PFSK-1 (cell line): Measurements from ENCODE around the gene TBC1D8.

Experiments used
- FOXP2 ChIP-seq: optimal IDR thresholded peaks from 2 replicates; pipeline ENCODE3; 2011; ENCODE audit warnings: borderline replicate concordance, control low read depth, inconsistent platforms; ENCODE audit not compliant: insufficient read depth; ENCODE audit errors: extremely low read length, extremely low read depth
- POLR2AphosphoS5 ChIP-seq: IDR thresholded peaks from 2 replicates; pipeline ENCODE4 v1.6.1; 2012; ENCODE audit warnings: low read depth, mild to moderate bottlenecking, control low read depth, low read length, moderate library complexity
- SIN3A ChIP-seq: IDR thresholded peaks from 2 replicates; pipeline ENCODE4 v1.6.1; 2012; ENCODE audit warnings: mild to moderate bottlenecking, low read length, moderate library complexity, borderline replicate concordance; ENCODE audit not compliant: insufficient read depth
- TAF1 ChIP-seq: IDR thresholded peaks from 2 replicates; pipeline ENCODE4 v1.6.1; 2012; ENCODE audit warnings: low read length, control low read depth, borderline replicate concordance; ENCODE audit not compliant: insufficient read depth
- TF ChIP-seq, protein P1 (sequence below), 2 experiments: IDR thresholded peaks; 2 replicates each; pipeline versions ENCODE4 v1.6.1 to v1.8.0; 2011 to 2012; ENCODE audit warnings: low read depth in 2 of 2, low read length in 2 of 2, control low read depth in 1 of 2, inconsistent platforms in 1 of 2, mild to moderate bottlenecking in 1 of 2, moderate library complexity in 1 of 2; ENCODE audit not compliant: insufficient read depth in 1 of 2

The TBC1D8 gene

DNA sequence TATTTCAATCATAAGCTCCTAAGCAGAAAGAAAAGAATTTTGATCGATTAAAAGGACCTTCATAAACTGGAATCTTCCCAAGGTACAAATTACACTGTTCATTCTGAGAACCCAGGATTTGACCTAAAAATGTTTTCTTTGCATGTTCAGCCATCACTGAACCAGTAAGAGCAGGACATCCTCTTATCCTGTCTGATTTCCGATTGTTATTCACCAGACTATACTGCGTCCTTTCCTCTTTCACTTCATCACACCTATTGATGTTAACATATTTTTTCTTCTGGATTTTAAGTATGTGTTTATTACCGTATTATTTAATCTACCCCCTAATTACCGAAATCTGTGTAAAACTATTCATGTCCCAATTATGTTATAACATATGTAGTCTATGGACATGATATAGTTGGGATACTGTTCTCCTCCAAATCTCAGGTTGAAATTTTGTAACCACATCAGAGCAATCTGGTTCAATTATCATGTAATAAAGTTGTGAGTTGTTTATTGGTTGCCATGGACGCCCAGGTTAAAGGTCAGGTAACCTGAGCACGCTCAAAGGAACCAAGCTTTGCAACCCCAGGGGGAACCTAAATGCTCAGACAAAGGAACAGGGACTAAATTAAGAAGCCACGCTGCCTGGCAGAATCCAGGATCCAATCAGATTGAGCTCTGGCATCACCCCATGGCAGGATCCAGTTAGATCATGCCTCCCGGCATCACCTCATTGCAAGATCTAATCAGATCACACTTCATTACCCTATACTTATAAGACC lies 11.6 kb upstream of the TBC1D8 start:
- no peak for TF ChIP-seq FOXP2
- no peak for TF ChIP-seq TAF1
- TF ChIP-seq, protein P1, sequence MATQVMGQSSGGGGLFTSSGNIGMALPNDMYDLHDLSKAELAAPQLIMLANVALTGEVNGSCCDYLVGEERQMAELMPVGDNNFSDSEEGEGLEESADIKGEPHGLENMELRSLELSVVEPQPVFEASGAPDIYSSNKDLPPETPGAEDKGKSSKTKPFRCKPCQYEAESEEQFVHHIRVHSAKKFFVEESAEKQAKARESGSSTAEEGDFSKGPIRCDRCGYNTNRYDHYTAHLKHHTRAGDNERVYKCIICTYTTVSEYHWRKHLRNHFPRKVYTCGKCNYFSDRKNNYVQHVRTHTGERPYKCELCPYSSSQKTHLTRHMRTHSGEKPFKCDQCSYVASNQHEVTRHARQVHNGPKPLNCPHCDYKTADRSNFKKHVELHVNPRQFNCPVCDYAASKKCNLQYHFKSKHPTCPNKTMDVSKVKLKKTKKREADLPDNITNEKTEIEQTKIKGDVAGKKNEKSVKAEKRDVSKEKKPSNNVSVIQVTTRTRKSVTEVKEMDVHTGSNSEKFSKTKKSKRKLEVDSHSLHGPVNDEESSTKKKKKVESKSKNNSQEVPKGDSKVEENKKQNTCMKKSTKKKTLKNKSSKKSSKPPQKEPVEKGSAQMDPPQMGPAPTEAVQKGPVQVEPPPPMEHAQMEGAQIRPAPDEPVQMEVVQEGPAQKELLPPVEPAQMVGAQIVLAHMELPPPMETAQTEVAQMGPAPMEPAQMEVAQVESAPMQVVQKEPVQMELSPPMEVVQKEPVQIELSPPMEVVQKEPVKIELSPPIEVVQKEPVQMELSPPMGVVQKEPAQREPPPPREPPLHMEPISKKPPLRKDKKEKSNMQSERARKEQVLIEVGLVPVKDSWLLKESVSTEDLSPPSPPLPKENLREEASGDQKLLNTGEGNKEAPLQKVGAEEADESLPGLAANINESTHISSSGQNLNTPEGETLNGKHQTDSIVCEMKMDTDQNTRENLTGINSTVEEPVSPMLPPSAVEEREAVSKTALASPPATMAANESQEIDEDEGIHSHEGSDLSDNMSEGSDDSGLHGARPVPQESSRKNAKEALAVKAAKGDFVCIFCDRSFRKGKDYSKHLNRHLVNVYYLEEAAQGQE (IDR thresholded peaks at IDR 0.05; ENCODE audit: insufficient read depth in 1 of 2, low read depth in 2 of 2, low read length in 2 of 2), result no peak
- no peak for TF ChIP-seq POLR2AphosphoS5
- no peak for TF ChIP-seq SIN3A

DNA sequence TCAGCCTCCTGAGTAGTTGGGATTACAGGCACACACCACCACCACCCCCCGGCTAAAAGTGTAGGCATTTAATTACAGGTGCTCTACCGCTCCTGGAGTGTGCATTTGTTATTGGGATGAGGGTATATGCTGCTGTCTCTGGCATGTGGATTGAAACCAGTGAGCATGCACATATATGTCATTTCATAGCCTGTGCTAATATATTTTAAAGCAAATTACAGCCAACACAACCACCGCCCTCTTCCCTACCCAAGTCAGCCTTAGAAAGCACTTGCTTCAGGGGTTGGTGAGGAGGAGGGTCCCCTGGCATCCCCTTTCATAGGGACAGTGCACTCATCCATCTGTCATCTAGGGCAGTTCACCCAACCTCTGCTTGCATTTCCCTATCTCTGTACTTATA lies 10.5 kb upstream of the TBC1D8 start:
- TF ChIP-seq POLR2AphosphoS5 (no peak), TAF1 (no peak)
- TF ChIP-seq, protein P1 (IDR thresholded peaks at IDR 0.05; ENCODE audit: insufficient read depth in 1 of 2, low read depth in 2 of 2, low read length in 2 of 2), result no peak

DNA sequence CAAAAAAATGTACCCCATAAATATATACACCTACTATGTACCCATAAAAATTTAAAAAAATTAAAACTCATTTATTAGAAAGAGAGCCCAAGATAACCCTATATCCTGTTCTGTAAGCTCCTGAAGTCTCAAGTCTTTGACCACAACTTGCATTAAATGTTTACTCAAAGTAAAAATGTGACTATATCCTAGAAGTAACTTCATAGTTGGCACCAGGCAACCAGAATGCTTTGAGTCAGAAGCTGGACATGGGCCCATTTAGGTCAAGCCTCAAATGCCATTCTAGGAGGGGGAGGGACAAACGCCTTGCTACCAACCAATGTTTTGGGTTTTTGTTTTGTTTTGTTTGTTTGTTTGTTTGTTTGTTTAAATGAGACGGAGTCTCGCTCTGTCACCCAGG lies 9.3 kb upstream of the TBC1D8 start:
- no peak for TF ChIP-seq POLR2AphosphoS5
- no peak for TF ChIP-seq FOXP2
- no peak for TF ChIP-seq TAF1
- no peak for TF ChIP-seq SIN3A
- TF ChIP-seq, protein P1 (IDR thresholded peaks at IDR 0.05; ENCODE audit: insufficient read depth in 1 of 2, low read depth in 2 of 2, low read length in 2 of 2), result no peak

DNA sequence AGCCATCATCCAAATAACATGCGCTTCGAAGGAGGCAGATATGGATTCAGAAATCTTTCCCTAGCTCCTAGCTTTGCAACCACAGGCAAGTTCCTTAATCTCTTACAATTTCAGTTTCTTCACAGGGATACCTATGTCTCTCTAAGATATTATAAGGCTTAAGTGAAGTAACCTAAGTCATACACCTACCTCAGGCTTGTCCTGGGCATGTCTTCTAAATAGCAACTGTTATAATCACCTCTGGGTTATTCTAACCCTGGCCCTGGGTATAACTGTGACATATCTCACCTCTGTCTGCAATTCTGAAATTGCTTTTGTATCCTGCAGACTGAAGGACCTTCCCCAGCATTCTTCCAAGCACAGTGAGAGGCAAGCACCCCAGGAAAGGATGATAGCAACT lies 8.3 kb upstream of the TBC1D8 start:
- TF ChIP-seq SIN3A (no peak), POLR2AphosphoS5 (no peak), FOXP2 (no peak), TAF1 (no peak)
- TF ChIP-seq, protein P1 (IDR thresholded peaks at IDR 0.05; ENCODE audit: insufficient read depth in 1 of 2, low read depth in 2 of 2, low read length in 2 of 2), result no peak

DNA sequence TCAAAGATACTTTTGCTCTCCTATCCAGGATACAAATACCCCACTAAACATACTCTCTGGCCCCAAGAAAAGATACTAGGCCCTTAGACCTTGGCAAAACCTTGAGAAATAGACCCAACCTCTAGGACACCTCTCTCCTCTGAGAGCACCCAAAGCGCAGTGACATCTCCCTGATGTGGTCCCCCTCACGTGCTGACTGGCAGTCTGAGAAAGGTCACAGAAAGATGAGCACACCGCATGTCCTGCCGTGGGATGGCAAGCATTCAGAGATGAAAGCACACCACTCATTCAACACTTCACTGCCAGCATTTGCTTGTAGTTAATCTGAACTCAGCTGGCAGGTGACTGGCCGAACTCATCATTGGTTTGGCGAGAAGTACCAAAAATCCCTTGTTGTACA lies 6.1 kb upstream of the TBC1D8 start:
- TF ChIP-seq, protein P1 (IDR thresholded peaks at IDR 0.05; ENCODE audit: insufficient read depth in 1 of 2, low read depth in 2 of 2, low read length in 2 of 2), result no peak
- TF ChIP-seq TAF1 (no peak), SIN3A (no peak), FOXP2 (no peak), POLR2AphosphoS5 (no peak)
